Adrenal gland (tissue), 12 donors: ENCODE results near the gene KHK. TPM values are rescaled to one million over a fixed set of nuclear protein-coding genes. Genes with fewer than 3 reads are reported as not detected.

Experiments used
- DNase-seq, 7 donors: peaks; one replicate each; pipeline ENCODE4 v3.0.0-alpha.2; 2019 to 2020
- H3K27ac ChIP-seq, 5 donors: fragments of 200-600 bp; sonication (generic) in 4 of 5; 1 replicate in 3 of 5; 2 replicates in 2 of 5; pipeline versions ENCODE4 v1.5.1 to v1.8.0; 2016 to 2020; ENCODE audit warnings: mild to moderate bottlenecking in 1 of 5
- H3K27me3 ChIP-seq: fragments of 200-600 bp; 2 replicates; pipeline ENCODE4 v1.8.0; 2021
- H3K36me3 ChIP-seq, 2 donors: fragments of 200-600 bp; replicated peaks in 1 of 2; 1 replicate in 1 of 2; 2 replicates in 1 of 2; pipeline versions ENCODE4 v1.5.1 to v1.8.0; 2018 to 2022
- H3K4me1 ChIP-seq, 2 donors: fragments of 200-600 bp; replicated peaks in 1 of 2; 1 replicate in 1 of 2; 2 replicates in 1 of 2; pipeline versions ENCODE4 v1.5.1 to v1.8.0; 2018 to 2021
- H3K4me3 ChIP-seq, 4 donors: fragments of 200-600 bp; sonication (generic) in 3 of 4; one replicate each; pipeline ENCODE4 v1.5.1; 2016 to 2018
- H3K9me3 ChIP-seq, 3 donors: fragments of 200-600 bp; sonication (generic) in 1 of 3; replicated peaks in 1 of 3; 1 replicate in 2 of 3; 2 replicates in 1 of 3; pipeline versions ENCODE4 v1.5.1 to v1.8.0; 2016 to 2021
- POLR2A ChIP-seq, 2 donors: fragments of 450-650 bp; IDR thresholded peaks; one replicate each; pipeline ENCODE4 v1.6.1; 2017; ENCODE audit warnings: antibody characterized with exemption in 2 of 2, mild to moderate bottlenecking in 2 of 2, moderate library complexity in 1 of 2
- WGBS, 4 donors: extraction: QIAGEN DNeasy Blood & Tissue Kit in 2 of 4; methylation state at CpG; one replicate each; pipeline versions ENCODE4 v1.1.5 to v1.1.7; 2013 to 2017; 5-methylcytosine and 5-hydroxymethylcytosine counted together
- intact Hi-C, 2 donors: fragments of 100-400 bp; cut with DNase I; formaldehyde crosslinking; loops; one replicate each; pipeline versions ENCODE4 v1.14.1 to v1.15.0; 2022 to 2023
- polyA plus RNA-seq, 3 donors: library from polyadenylated mRNA; stranded (reverse); fragments of 200-250 nt in 2 of 3; fragments of 350-450 nt in 1 of 3; fragmentation: Illumina TruSeq in 1 of 3; extraction: RNeasy Lipid Tissue Mini Kit (QIAGEN cat#74804) in 1 of 3; gene quantifications; one replicate each; pipeline ENCODE4 v1.2.3, GENCODE V29; 2013 to 2014
- total RNA-seq, 9 donors: library from RNA; depleted of rRNA in 4 of 9; stranded (reverse); fragments of >200 nt in 4 of 9; fragments of 120-200 nt in 1 of 9; fragmentation: NEBNext Ultra II Directional in 1 of 9; extraction: Animal tissue kit (Norgen Biotek cat#: 25700) in 1 of 9; gene quantifications; one replicate each; pipeline versions ENCODE4 v1.1.0 to v1.2.4, GENCODE V29; 2013 to 2023
- TF ChIP-seq, protein P1 (sequence below), 6 experiments: fragments of 450-650 bp in 4 of 6; fragments of 200-600 bp in 2 of 6; sonication (generic) in 1 of 6; IDR thresholded peaks; 1 replicate in 5 of 6; 2 replicates in 1 of 6; pipeline versions ENCODE4 v1.5.1 to v1.8.0; 2016 to 2021; ENCODE audit warnings: antibody characterized with exemption in 6 of 6, mild to moderate bottlenecking in 2 of 6, moderate library complexity in 1 of 6
- donor health status: healthy with polysubstance abuse.
- donor health status: Bipolar disorder and iron deficiency.
- donor health status: DM: yes; HTN: yes; CAD: no.
- donor health status: DM: no; HTN: no; CAD: no.
- donor health status: DM: no; HTN: no; CAD: no.
- donor health status: DM: yes; HTN: yes; CAD: no.

The KHK gene
- total and polyA plus RNA-seq, 12 donors, result 3.3 to 14.4 (median 6.9) TPM

DNA sequence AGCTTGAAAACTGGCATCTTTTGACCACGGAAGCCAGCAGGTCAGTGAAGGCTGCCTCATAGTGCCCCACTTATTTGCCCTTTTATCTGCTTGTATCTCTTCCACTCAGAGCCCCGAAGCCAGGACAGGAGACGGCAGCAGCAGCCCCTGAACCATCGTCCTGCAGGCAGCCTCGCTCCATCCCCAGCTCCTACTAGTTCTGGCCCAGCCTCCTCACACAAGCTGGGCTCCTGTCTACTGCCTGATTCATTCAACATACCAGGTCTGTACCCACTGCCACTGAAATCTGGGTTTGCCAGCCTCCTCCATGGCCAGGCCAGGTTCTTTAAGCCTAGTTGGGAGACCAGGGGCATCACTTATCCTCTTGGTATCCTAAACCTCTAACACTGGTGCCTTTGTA lies 19.2 kb upstream of the KHK start:
- no peak overlapping the region for H3K27ac ChIP-seq
- no peaks in the 10 kb centered on the region for H3K27me3 ChIP-seq
- H3K4me1 ChIP-seq, result peaks cover 25 to 36% of the 10 kb centered on the region in 2 donors
- peak in 1 of 7 donors; percentile 10 for DNase-seq
- H3K4me3 ChIP-seq, result no peak overlapping the region
- peaks cover 0 to 40% of the 10 kb centered on the region in 2 donors for H3K36me3 ChIP-seq
- TF ChIP-seq POLR2A (IDR thresholded peaks at IDR 0.05), result no peak
- TF ChIP-seq, protein P1, sequence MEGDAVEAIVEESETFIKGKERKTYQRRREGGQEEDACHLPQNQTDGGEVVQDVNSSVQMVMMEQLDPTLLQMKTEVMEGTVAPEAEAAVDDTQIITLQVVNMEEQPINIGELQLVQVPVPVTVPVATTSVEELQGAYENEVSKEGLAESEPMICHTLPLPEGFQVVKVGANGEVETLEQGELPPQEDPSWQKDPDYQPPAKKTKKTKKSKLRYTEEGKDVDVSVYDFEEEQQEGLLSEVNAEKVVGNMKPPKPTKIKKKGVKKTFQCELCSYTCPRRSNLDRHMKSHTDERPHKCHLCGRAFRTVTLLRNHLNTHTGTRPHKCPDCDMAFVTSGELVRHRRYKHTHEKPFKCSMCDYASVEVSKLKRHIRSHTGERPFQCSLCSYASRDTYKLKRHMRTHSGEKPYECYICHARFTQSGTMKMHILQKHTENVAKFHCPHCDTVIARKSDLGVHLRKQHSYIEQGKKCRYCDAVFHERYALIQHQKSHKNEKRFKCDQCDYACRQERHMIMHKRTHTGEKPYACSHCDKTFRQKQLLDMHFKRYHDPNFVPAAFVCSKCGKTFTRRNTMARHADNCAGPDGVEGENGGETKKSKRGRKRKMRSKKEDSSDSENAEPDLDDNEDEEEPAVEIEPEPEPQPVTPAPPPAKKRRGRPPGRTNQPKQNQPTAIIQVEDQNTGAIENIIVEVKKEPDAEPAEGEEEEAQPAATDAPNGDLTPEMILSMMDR (IDR thresholded peaks at IDR 0.05), result no peak
- no peaks in the 10 kb centered on the region for H3K9me3 ChIP-seq
- 92 to 99% (median 94%) methylated on average over 5 of the region's 5 CpGs for WGBS, 4 donors
- intact Hi-C loops, result no loop called here

DNA sequence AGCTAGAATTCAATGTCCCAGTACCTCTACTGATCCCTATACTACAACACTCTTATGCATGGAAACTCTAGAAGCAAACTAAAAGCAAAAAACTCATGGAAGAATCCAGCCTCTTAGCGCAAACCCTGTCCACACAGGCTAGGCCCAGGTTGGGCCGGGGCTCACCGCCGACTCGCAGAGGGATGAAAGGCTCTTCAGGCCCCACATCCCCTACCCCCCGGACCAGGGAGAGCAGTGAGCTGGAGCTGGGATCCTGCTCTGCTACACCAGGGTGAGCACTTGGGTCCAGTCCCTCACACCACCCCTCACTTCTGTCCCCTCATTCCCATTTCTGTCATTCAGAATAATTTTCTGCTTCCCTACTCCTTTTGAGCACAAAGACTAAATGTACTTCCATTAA lies 17.1 kb upstream of the KHK start:
- 92 to 97% (median 93%) methylated on average over 6 of the region's 6 CpGs for WGBS, 4 donors
- Histone ChIP-seq H3K4me1 (peaks cover 16 to 35% of the 10 kb centered on the region in 2 donors), H3K36me3 (peaks cover 0 to 40% of the 10 kb centered on the region in 2 donors), H3K9me3 (no peaks in the 10 kb centered on the region), H3K27me3 (no peaks in the 10 kb centered on the region), H3K27ac (peak overlapping the region in 1 of 5 donors; percentile 42), H3K4me3 (no peak overlapping the region)
- intact Hi-C loops, result no loop called here
- DNase-seq, result peak in 1 of 7 donors; percentile 10
- TF ChIP-seq POLR2A (IDR thresholded peaks at IDR 0.05), result no peak
- TF ChIP-seq, protein P1 (IDR thresholded peaks at IDR 0.05), result no peak

DNA sequence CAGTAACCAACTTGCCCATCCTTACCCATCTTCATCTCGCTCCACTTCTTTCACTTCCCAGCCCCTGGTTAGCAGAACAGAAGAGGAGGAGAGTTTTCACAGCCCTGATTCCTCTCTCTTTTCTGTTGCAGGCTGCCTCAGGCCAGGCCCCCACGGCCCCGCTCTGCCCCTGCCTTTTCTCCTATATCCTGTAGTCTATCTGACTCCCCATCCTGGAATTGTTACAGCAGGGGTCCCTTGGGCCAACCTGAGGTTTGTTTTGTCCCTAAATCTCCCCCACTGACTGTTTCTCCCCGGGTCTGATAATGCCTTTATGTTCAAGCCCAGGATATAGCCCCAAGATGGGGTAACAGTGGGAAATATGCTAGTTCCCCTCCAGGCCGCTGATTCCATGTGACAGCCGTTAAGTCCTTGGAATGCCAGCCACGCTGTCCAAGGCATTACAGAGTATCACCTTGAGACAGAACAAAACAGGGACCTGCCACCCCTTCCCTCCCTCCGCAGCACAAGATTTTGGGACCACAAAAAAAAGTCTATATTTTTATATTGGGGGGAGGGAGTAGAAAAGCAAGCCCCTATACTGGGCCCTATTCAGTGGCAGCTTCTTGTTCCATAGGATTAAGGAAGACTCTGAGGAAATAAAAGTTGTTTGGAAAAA lies 16.5 kb upstream of the KHK start:
- Histone ChIP-seq H3K27me3 (no peaks in the 10 kb centered on the region), H3K9me3 (no peaks in the 10 kb centered on the region), H3K4me3 (peak overlapping the region in 1 of 4 donors; percentile 79), H3K4me1 (peaks cover 16 to 41% of the 10 kb centered on the region in 2 donors), H3K27ac (peak overlapping the region in 1 of 5 donors; percentile 83), H3K36me3 (peaks cover 0 to 35% of the 10 kb centered on the region in 2 donors)
- WGBS, 4 donors, result 62 to 66% (median 65%) methylated on average over 8 of the region's 8 CpGs
- TF ChIP-seq, protein P1 (IDR thresholded peaks at IDR 0.05), result no peak
- no peak for TF ChIP-seq POLR2A (IDR thresholded peaks at IDR 0.05)
- intact Hi-C loops, result no loop called here
- peak in 1 of 7 donors; percentile 13 for DNase-seq

DNA sequence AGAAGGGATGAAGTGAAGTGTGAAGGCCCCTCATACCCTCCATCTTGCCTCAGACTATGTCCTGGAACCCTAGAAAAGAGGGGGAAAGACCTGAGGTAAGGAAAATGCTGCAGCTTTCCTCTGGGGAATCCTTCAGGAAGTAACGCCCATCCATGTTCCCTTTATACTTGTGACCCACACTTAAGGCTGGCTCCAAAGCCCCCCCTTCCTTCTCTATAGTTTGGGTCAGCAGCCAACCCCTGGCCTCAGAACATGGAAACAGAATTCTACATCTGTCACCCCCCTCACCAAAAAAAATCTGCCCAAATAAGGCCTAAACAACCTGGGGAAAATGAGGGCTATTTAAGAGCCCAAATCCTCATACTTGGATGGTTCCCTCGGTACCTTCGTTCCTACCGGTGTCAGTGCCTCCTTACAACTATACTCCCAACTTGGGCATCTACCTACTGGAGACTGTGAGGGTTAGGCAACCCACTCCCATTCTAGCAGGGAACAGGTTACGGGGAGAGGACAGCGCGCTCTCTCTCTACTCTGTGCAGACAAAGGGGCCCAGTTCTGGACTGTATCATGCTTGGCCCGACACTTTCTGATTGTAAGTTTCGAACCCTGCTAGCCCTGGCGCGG lies 15.8 kb upstream of the KHK start:
- H3K4me1 ChIP-seq, result peaks cover 16 to 46% of the 10 kb centered on the region in 2 donors
- TF ChIP-seq, protein P1 (IDR thresholded peaks at IDR 0.05), result no peak
- TF ChIP-seq POLR2A (IDR thresholded peaks at IDR 0.05), result no peak
- intact Hi-C loops, result no loop called here
- peak overlapping the region; percentile 53 to 95 (median 86) for H3K27ac ChIP-seq
- H3K9me3 ChIP-seq, result no peaks in the 10 kb centered on the region
- peaks cover 0 to 32% of the 10 kb centered on the region in 2 donors for H3K36me3 ChIP-seq
- 1 to 3% (median 2%) methylated on average over 8 to 11 of the region's 11 CpGs for WGBS, 4 donors
- no peaks in the 10 kb centered on the region for H3K27me3 ChIP-seq
- no peak for DNase-seq
- peak overlapping the region; percentile 79 to 98 (median 88) for H3K4me3 ChIP-seq
